Measurements from ENCODE around the gene CLCNKA. TPM values are rescaled to one million over a fixed set of nuclear protein-coding genes. Genes with fewer than 3 reads are reported as not detected.

CLCNKA gene
- not detected in 2 replicates for total RNA-seq

- Histone ChIP-seq H3K27me3 (ENCODE audit: control insufficient read depth, insufficient read depth, low read length) (peaks cover 47% of the 10 kb centered on the region), H3K36me3 (ENCODE audit: control insufficient read depth, insufficient read depth, low read length) (no peaks in the 10 kb centered on the region), H3K4me3 (ENCODE audit: low read depth, low read length) (no peak within 1 kb of the TSS)
- no peak for DNase-seq (ENCODE audit: low read depth)
- TF ChIP-seq, protein P1, sequence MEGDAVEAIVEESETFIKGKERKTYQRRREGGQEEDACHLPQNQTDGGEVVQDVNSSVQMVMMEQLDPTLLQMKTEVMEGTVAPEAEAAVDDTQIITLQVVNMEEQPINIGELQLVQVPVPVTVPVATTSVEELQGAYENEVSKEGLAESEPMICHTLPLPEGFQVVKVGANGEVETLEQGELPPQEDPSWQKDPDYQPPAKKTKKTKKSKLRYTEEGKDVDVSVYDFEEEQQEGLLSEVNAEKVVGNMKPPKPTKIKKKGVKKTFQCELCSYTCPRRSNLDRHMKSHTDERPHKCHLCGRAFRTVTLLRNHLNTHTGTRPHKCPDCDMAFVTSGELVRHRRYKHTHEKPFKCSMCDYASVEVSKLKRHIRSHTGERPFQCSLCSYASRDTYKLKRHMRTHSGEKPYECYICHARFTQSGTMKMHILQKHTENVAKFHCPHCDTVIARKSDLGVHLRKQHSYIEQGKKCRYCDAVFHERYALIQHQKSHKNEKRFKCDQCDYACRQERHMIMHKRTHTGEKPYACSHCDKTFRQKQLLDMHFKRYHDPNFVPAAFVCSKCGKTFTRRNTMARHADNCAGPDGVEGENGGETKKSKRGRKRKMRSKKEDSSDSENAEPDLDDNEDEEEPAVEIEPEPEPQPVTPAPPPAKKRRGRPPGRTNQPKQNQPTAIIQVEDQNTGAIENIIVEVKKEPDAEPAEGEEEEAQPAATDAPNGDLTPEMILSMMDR (IDR thresholded peaks at IDR 0.05; ENCODE audit: insufficient read depth, low read length, poor library complexity, severe bottlenecking), result no peak
Measured at GRCh38 chr1:16021681-16022080, at the start of gene CLCNKA. CLCNKA (plus strand) TSS chr1:16022036; CDS start chr1:16022620, 584 bp downstream.

DNA sequence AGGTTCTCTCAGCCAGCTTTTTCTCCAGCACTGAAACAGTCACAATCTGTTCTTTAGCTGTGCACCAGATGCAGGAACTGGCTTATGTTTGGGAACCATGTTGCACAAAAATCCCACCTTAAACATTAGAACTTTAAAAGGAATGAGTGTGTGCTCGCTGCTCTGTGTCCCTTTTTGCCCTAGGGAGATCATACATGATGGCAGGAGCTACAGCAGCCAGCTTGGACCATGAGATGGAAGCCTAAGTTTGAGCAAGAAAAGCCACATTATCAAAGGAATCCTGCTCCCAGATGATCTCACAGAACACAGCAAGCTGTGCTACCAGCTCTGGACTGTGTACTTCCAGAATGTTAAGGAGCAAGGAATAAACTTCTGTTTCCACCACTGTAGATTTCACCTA is 49.4 kb upstream of the CLCNKA start:
- DNase-seq (ENCODE audit: low read depth), result no peak
- H3K36me3 ChIP-seq (ENCODE audit: control insufficient read depth, insufficient read depth, low read length), result peaks cover 2% of the 10 kb centered on the region
- TF ChIP-seq, protein P1 (IDR thresholded peaks at IDR 0.05; ENCODE audit: insufficient read depth, low read length, poor library complexity, severe bottlenecking), result no peak
- no peaks in the 10 kb centered on the region for H3K27me3 ChIP-seq (ENCODE audit: control insufficient read depth, insufficient read depth, low read length)
- H3K4me3 ChIP-seq (ENCODE audit: low read depth, low read length), result no peak overlapping the region

DNA sequence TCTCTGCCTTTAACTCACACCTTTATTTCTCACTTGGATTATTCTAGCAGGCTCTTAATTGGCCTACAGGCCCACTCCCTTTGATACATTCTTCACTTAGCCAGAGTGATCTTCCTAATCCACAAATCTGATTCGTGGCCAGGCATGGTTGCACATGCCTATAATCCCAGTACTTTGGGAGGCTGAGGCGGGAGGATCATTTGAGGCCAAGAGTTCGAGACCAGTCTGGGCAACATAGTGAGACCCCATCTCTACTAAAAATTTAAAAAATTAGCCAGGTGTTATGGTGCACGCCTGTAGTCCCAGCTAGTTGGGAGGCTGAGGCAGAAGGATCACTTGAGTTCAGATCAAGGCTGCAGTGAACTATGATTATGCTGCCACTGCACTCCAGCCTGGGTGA is 48.1 kb upstream of the CLCNKA start:
- H3K4me3 ChIP-seq (ENCODE audit: low read depth, low read length), result no peak overlapping the region
- H3K27me3 ChIP-seq (ENCODE audit: control insufficient read depth, insufficient read depth, low read length), result no peaks in the 10 kb centered on the region
- peaks cover 2% of the 10 kb centered on the region for H3K36me3 ChIP-seq (ENCODE audit: control insufficient read depth, insufficient read depth, low read length)
- TF ChIP-seq, protein P1 (IDR thresholded peaks at IDR 0.05; ENCODE audit: insufficient read depth, low read length, poor library complexity, severe bottlenecking), result no peak
- no peak for DNase-seq (ENCODE audit: low read depth)

DNA sequence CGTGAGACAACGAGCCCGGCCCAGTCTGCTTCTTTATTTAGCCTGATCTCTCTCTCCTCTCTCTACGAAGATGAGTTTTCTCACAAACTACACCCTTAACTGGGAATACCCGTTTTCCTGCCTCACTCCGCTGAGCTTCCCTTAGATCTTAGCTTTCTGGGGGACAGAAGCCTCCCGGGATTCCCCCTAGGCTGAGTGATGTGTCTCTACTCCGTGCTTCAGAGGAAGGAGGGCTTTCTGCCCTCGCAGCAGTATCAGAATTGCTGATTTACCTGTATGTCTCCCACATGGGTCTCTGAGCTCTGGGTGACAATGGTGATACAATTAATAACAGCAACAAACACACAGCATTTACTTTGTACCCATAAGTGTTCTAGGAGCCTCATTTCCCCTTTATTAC is 47.0 kb upstream of the CLCNKA start:
- Histone ChIP-seq H3K27me3 (ENCODE audit: control insufficient read depth, insufficient read depth, low read length) (no peaks in the 10 kb centered on the region), H3K36me3 (ENCODE audit: control insufficient read depth, insufficient read depth, low read length) (peaks cover 2% of the 10 kb centered on the region), H3K4me3 (ENCODE audit: low read depth, low read length) (peak overlapping the region; percentile 87)
- TF ChIP-seq, protein P1 (IDR thresholded peaks at IDR 0.05; ENCODE audit: insufficient read depth, low read length, poor library complexity, severe bottlenecking), result no peak
- no peak for DNase-seq (ENCODE audit: low read depth)

- Histone ChIP-seq H3K36me3 (ENCODE audit: control insufficient read depth, insufficient read depth, low read length) (peaks cover 2% of the 10 kb centered on the region), H3K27me3 (ENCODE audit: control insufficient read depth, insufficient read depth, low read length) (no peaks in the 10 kb centered on the region), H3K4me3 (ENCODE audit: low read depth, low read length) (peak overlapping the region; percentile 87)
- TF ChIP-seq, protein P1 (IDR thresholded peaks at IDR 0.05; ENCODE audit: insufficient read depth, low read length, poor library complexity, severe bottlenecking), result no peak
- no peak for DNase-seq (ENCODE audit: low read depth)
Measured at GRCh38 chr1:15975358-15975804, 46.5 kb upstream of the CLCNKA start.
